ENCODE data around the gene OGDH.

Gene OGDH

GRCh38 chr7:44615149-44615611, 8.8 kb downstream of the OGDH start:
- peak; percentile 65 for DNase-seq (ENCODE audit: low read depth)
- H3K4me3 ChIP-seq (ENCODE audit: low read depth, low read length) = no peak overlapping the region
- no peak for TF ChIP-seq MAX (IDR thresholded peaks at IDR 0.05; ENCODE audit: low read depth, low read length)
- no peak for TF ChIP-seq CTCF (IDR thresholded peaks at IDR 0.05; ENCODE audit: low read depth, low read length)
- TF ChIP-seq POLR2A (IDR thresholded peaks at IDR 0.05; ENCODE audit: extremely low read depth, insufficient read length) = no peak
- no peak for TF ChIP-seq MYC (IDR thresholded peaks at IDR 0.05; ENCODE audit: low read depth, low read length)

- TF ChIP-seq MYC (IDR thresholded peaks at IDR 0.05; ENCODE audit: low read depth, low read length) (no peak), POLR2A (IDR thresholded peaks at IDR 0.05; ENCODE audit: extremely low read depth, insufficient read length) (no peak), CTCF (IDR thresholded peaks at IDR 0.05; ENCODE audit: low read depth, low read length) (no peak), MAX (IDR thresholded peaks at IDR 0.05; ENCODE audit: low read depth, low read length) (no peak)
- H3K4me3 ChIP-seq (ENCODE audit: low read depth, low read length) = no peak overlapping the region
- no peak for DNase-seq (ENCODE audit: low read depth)
Measured at GRCh38 chr7:44615793-44616192, 9.4 kb downstream of the OGDH start.

GRCh38 chr7:44616545-44616944, 10.1 kb downstream of the OGDH start:
- TF ChIP-seq POLR2A (IDR thresholded peaks at IDR 0.05; ENCODE audit: extremely low read depth, insufficient read length) (no peak), MYC (IDR thresholded peaks at IDR 0.05; ENCODE audit: low read depth, low read length) (no peak), MAX (IDR thresholded peaks at IDR 0.05; ENCODE audit: low read depth, low read length) (no peak), CTCF (IDR thresholded peaks at IDR 0.05; ENCODE audit: low read depth, low read length) (no peak)
- no peak for DNase-seq (ENCODE audit: low read depth)
- H3K4me3 ChIP-seq (ENCODE audit: low read depth, low read length) = no peak overlapping the region

- no peak overlapping the region for H3K4me3 ChIP-seq (ENCODE audit: low read depth, low read length)
- TF ChIP-seq MYC (IDR thresholded peaks at IDR 0.05; ENCODE audit: low read depth, low read length) (no peak), POLR2A (IDR thresholded peaks at IDR 0.05; ENCODE audit: extremely low read depth, insufficient read length) (no peak), CTCF (IDR thresholded peaks at IDR 0.05; ENCODE audit: low read depth, low read length) (no peak)
- DNase-seq (ENCODE audit: low read depth) = no peak
Measured at GRCh38 chr7:44617225-44617890, 10.9 kb downstream of the OGDH start.

GRCh38 chr7:44618045-44618444, 11.6 kb downstream of the OGDH start:
- no peak overlapping the region for H3K4me3 ChIP-seq (ENCODE audit: low read depth, low read length)

More at GRCh38 chr7:44618045-44618444, 11.6 kb downstream of the OGDH start:
- TF ChIP-seq MAX (IDR thresholded peaks at IDR 0.05; ENCODE audit: low read depth, low read length) (no peak), MYC (IDR thresholded peaks at IDR 0.05; ENCODE audit: low read depth, low read length) (no peak), CTCF (IDR thresholded peaks at IDR 0.05; ENCODE audit: low read depth, low read length) (no peak), POLR2A (IDR thresholded peaks at IDR 0.05; ENCODE audit: extremely low read depth, insufficient read length) (no peak)
- no peak for DNase-seq (ENCODE audit: low read depth)
